ENCODE data around the gene RASEF.

DNA sequence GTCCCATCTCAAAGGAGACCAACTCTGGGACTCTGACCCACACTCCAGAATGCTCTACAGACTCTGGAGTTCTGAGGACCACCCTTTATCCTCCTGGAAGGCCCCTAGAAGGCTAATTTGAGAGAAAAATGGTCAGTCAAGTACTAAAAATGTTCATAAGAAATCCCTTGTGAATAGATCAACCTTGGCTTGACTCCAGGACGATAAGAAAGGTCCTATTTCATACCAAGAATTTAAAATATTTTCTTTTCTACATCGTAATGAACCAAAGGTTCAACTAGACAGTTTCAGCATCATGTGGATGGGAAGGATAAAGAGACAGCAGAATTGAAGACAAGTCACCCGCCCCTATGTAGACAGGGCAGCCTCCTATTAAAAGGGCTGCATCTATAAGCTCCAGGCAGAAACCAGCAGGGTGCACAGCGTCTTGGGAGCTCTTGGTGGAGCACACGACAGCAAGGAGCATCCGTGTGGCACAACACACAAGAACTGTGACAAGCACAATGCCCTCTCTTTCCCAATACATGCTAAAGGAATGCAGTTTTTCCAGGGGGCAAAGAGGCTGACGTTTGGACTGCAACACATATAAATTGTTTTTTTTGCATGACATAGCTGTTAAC lies 38.3 kb downstream of the RASEF start:
- TF ChIP-seq, protein P1, sequence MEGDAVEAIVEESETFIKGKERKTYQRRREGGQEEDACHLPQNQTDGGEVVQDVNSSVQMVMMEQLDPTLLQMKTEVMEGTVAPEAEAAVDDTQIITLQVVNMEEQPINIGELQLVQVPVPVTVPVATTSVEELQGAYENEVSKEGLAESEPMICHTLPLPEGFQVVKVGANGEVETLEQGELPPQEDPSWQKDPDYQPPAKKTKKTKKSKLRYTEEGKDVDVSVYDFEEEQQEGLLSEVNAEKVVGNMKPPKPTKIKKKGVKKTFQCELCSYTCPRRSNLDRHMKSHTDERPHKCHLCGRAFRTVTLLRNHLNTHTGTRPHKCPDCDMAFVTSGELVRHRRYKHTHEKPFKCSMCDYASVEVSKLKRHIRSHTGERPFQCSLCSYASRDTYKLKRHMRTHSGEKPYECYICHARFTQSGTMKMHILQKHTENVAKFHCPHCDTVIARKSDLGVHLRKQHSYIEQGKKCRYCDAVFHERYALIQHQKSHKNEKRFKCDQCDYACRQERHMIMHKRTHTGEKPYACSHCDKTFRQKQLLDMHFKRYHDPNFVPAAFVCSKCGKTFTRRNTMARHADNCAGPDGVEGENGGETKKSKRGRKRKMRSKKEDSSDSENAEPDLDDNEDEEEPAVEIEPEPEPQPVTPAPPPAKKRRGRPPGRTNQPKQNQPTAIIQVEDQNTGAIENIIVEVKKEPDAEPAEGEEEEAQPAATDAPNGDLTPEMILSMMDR (IDR thresholded peaks at IDR 0.05), result no peak
- TF ChIP-seq POLR2A (IDR thresholded peaks at IDR 0.05), result no peak

All from suprapubic skin (tissue), 3 donors.